CD4-positive, alpha-beta T cell treated with Interleukin-1 beta for 1 hour (primary cell): ENCODE results near the gene FIGNL2.
"Not testable (repeated sequence)": the region's sequence is repeated elsewhere in the genome, so short reads cannot be mapped to it uniquely, and the experiment has no call there.

ENCODE experiments used
- DNase-seq, 2 donors: peaks; one replicate each; pipeline ENCODE4 v3.0.0-alpha.2; 2020 to 2022

Gene FIGNL2

DNA sequence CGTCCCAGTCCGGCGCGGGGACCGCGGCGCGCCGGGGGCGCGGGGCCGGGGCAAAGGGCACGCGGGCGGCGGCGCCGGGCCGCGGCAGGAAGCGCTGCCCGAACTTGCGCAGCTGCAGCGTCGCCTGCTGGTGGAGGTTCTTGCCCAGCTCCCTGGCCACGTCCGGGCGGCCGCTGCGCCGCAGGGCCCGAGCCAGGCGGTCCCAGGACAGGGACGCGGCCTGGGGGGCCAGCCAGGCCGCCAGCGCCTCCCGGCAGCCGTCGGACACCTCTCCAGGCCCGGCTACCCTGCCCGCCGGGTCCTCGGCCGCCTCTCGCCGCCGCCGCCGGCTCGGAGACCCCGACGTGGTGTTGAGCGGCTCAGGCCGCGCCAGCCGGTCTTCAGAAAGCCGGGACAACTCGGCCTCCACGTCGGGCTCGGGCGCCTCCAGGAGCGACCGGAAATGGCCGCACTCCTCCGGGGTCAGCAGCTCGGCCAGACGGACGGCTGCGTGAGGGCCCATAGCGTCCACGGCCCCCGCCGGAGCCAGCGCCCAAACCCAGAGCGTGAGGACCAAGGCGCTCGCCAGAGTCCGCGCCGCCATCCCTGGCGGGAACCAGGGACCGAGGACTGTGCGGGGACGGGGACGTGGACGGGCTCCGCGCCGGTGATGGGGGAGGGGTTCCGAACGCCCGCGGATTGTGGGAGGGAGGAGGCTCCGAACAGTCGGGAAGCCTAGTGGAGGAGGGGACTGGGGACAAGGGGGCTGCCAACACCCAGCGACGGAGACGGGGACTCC, 34.0 kb downstream of the FIGNL2 start:
- DNase-seq = peak; percentile 71 to 75

DNA sequence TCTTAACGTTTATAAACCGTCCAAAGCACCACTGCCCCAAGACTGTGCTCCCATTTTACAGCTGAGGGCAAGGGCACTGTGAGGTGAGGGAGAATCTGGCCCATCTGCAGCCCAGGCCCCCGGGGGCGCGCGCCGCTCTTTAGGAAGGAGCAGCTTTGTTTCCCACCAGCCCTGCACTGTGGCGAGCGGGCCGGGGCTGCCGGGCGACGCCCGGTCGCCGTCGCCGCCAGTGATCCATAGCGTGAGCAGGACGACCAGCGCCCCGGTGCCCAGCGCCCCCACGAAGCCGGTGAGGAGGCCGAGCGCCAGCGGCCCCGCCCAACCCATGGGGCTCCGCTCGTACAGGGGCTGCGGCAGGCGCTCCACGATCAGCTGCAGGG, 34.6 kb downstream of the FIGNL2 start:
- DNase-seq = no peak

DNA sequence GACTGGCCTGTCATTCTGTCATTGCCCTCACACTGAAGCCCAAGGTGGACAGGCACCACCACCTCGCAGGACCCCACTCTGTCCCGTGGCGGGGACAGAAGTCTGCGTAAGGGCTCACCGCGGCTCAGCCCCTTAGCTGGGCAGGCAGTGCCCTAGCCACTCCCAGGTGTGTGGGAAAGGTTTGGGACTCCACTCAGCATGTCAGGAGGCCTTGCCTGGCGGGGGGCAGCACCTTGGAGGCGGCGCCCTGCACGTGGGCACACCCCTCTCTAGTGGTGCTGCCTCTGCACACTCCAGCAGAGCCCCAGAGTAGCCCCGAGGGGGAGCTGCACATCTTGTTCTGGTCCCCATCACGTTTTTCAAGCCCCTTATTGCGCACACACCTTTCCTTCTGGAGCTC, 35.6 kb downstream of the FIGNL2 start:
- no peak for DNase-seq

DNA sequence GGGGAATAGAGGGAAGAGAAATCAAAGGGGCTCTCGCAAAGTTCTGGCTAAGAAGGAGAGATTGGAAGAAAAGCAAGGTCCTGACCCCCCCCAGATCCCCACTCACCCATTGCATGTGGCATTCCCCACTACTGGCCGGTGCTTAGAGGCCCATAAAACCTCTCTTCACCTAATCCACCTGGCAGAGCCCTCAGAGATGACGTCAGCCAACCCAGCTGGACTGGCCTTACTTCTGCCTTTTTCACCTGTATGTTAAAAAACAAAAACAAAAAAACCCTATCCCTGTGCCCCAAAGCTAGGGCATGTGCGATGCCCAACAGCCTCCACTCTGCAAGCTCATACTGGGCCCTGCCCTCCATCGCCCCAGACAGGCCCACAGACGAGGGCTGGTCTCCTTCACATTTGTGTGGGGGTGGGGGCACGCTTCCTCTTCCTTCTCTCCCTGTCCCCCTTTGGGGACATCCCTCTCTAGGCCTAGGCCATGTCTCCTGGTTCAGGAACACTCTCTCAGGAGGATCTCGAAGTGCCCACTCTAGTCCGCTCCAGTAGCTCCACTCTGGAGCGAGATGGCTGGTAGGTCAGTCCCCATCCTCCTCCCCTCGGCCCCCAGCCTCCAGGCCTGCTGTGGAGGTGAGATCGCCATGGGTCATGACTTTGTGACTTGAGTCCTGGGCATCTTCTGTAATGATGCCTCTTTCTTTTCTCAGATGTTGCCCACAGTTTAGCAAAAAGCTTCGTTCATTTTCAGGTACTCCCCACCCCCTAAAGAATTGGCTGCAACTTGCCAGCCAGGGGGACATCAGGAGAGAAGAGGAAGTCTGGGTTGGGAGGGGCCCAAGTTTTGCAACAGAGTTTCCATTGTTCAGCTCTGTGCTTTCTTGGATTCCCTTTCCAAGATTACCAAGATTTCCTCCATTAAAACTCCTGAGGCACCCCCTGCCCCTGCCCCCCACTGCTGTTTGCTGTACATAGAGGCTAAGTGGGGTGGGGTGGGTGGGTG, 37.0 kb downstream of the FIGNL2 start:
- DNase-seq = no peak

DNA sequence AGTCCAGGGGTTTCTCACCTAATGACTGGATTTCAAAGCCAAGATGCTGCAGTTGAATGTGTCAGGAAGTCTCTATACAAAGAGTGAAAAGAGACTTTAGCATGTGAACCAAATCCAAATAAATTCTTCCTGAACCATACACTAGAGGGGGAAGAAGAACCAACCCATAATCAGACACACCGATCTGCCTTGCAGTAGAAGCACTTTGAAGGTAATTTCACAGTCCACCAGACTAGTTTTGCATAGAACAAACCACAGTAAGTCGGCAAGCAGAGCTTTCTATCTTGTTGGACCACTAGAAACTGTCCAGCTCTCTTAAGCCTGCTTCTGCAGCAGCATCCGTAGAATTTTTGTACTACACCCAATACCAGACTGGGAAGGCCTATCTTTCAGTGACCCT, 39.3 kb downstream of the FIGNL2 start:
- DNase-seq = no peak

DNA sequence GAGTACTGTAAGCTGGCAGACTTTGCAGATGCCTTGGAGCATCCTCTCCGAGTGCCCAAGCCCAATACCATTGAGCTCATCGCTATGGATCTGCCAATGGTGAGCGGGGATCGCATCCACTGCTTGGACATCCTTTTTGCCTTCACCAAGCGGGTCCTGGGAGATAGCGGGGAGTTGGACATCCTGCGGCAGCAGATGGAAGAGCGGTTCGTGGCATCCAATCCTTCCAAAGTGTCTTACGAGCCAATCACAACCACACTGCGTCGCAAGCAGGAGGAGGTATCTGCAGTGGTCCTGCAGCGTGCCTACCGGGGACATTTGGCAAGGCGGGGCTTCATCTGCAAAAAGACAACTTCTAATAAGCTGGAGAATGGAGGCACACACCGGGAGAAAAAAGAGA, 41.6 kb downstream of the FIGNL2 start:
- no peak for DNase-seq

DNA sequence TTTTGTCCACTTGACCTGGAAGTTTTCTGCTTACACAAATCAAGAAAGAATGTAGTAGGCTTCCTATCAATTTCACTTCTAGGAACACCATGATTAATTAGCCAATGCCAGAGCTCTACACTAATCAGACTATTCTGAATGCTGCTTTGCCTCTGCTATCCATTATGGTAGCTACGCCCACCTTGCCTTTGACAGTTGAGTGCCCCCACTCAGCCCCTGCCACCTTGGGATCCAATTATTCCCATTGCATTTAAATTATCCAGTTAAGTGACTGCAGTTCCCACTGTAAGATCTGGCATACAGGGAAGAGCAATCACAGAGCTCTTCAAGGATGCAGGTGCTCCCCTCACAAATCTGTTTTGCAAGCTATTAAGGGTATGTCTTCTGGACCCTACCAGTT, 47.5 kb downstream of the FIGNL2 start:
- DNase-seq = no peak

DNA sequence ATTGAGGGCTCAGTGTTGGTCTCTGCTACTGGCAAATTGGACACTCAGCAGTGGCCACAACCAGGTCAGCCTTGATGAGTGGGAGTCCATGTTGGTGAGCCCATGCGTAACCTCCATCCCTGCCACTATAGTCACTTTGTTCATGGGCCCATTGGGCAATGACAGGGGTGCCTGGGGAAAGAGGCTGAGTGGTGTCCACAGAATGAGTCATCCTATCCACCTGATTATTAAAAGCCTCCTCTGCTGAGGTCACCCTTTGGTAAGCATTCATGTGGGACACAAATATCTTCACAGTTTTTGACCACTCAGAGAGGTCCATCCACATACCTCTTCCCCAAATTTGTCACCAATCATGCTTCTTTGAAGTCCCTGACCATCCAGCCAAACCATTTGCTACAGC, 50.0 kb downstream of the FIGNL2 start:
- DNase-seq = no peak

DNA sequence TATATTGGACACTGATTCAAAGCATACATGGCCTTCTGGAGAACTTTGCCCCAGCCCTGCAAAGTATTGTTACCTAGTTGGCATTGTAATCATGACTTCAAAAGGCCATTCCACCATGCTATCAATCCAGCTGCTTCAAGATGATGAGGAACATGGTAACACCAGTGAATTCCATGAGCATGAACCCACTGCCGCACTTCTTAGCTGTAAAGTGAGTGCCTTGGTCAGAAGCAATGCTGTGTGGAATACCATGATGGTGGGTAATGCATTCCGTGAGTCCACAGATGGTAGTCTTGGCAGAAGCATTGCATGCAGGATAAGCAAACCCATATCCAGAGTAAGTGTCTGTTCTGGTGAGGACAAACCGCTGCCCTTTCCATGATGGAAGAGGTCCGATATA, 50.5 kb downstream of the FIGNL2 start:
- not testable (repeated sequence) for DNase-seq

DNA sequence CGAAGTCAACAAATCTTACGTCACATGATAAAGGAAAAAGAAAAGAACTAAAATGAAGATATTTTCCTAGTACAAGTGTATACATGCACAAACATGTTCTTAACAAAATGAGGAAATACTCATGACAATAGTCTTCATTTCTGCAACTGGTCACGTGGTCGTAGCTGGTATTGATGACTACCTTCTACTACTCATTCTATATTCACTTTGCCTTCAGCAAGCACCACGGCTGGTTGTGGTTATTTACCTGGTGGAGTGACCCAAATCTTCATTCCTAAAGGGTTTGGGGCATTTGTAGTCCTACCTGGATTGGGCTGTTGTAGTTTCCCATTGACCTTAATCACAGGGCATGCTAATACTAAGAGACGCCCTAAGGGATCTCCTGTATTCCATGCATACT, 51.2 kb downstream of the FIGNL2 start:
- DNase-seq = no peak

DNA sequence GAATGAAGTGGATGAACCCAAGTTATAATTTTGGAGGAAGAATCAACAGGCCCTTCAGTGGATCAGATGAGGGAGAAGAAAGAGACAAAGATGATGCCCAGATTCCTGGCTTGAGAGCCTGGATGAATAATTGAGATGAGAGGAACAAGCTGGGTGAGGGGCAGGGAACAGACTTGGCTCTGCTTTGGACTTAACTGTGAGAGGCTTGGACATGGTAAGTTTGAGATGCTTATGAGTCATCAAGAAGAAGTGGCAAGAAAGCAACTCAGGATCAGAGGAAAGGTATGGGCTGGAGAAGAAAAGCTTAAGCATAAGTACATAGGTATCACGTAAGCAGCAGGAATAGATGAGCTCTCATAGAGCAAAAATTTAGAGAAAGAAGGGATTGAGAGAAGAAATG, 55.3 kb downstream of the FIGNL2 start:
- no peak for DNase-seq

DNA sequence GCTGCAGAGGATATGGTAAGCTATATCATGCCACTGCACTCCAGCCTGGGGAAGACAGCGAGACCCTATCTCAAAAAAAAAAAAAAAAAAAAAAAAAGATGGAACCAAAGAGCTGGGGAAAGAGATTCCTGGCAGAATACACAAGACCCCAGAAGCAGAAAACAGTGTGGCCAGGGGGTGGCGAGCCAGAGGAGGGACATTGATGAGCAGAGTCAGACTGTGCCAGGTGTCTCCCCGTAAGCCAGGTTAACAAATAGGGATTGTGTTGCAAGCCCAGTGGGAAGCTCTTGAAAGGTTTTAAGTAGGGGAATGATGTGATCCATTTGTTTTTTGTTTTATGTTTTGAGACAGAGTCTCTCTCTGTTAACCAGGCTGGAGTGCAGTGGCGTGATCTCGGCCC, 56.1 kb downstream of the FIGNL2 start:
- no peak for DNase-seq

DNA sequence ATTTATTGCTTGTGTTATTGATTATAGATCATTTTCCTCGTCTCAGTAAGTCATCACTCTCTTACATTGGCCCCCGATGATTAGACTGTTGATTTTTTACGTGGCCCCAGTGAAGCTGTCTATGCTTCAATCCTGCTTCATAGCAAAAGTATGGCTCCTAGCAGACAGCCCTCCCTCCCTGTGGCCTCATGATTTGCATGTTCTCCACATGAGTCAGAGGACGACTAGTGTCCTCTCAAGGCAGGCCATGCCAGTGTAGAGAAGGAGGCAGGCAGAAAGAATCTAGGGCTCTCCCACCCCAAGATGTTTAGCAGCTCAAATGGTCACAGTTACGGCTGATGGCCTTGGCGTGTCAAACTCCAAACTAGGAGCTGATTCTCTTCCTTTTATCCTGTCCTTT, 59.6 kb downstream of the FIGNL2 start:
- DNase-seq = no peak

DNA sequence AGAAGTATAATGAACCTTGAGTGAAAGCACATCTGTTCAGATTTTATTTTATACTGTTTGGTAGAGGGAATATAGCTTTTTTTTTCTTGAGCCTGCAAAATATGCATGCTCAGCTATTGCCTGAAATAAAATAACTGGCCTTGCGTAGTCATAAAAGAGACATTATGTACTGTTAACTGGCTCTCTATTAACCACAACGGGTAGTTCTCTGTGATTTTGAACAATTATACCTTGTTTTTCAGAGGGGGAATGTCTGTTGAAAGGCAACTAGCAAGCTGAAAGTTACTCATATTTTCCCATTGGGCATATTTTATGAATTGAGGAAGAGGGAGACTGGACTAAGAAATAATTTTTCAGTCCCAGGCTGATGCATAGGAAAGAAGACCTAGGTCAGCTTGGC, 62.6 kb downstream of the FIGNL2 start:
- DNase-seq = no peak

DNA sequence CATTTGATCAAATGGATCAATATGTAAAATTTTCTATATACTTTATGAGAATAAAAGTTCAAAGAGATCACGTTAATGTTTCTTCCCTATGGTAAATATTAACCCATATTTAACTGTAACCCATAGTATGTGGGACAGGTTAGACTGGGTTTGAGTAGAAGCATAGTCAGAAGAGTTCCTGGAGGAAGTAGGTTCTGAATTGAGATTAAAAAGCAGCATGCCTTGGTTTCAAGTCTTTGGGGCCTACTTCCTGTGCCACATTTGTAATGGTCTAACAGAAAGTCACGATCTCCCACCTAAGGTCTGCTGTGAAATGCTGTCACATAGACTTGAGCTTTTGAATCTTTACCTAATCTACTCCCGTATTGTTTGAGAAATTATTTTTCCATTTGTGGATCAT, 63.8 kb downstream of the FIGNL2 start:
- DNase-seq = no peak

DNA sequence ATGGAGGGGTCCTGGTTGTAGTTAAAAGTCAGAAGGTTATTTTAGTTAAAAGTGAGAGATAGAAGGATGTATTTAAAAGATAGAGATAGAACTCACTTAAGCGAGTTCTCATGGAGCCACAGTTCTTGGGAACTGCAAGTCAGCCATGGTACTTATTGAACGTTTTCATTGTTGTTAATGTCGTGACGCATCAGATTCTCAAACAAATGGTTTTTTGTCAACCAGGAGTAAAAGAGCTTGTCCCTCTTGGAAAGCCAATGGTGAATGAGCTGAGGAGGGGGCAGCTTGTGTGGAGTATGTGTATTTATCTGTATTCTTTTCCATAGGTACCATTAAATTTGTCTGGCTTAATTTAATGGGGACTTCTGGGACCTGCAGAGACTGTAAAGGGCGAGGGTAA, 68.6 kb downstream of the FIGNL2 start:
- no peak for DNase-seq

DNA sequence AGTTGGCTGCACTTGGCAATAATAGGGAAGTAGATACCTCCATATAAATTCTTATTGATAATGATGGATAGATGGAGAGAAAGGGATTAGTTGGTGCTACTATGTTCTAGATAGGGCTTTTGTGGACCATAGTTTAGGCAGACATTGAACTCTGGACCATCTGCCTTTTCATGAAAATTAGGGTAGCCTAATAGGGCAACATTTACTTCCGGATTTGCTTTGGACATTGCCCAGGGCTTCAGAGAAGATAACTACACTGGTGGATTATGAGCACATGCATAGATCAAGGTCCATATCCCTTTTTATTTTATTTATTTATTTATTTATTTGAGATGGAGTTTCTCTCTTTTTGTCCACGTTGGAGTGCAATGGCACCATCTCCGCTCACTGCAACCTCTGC, 70.5 kb downstream of the FIGNL2 start:
- DNase-seq = no peak

DNA sequence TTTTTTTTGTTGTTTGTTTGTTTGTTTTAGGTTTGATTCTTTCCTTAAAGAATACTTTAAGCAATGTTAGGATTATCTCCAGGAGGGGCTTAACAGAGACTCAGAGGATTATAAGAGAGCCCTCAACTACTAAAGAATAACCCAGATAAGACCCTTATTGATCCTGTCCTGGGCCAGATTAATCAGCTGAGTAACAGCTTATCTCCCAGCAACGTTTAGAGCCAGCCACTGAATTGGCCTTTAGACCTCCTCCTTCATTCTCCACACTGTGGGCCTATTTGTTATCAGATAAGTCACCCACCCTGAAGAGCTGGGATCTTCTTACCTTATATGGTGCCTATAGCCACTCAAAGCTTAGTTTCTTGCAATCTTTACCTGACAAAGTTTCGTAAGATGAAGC, 71.1 kb downstream of the FIGNL2 start:
- DNase-seq = no peak

DNA sequence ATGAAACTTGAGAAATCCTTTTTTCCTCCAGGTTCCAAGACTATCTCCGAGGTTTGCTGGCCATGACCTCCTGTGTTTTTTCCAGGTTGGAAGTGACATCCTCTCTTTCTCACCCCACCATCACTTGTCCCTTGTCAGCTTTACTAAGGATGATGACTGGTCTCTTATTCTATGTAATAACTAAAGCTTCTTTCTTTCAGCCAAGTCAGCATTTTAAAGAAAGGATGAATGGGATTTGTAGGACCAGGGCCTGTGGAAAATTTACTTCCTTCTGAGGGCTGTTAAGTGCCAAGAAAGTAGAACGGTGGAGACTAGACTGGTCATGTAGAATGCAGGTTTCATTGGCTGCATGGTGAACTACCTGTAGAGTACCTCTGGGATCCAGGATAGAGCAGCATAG, 73.6 kb downstream of the FIGNL2 start:
- no peak for DNase-seq

DNA sequence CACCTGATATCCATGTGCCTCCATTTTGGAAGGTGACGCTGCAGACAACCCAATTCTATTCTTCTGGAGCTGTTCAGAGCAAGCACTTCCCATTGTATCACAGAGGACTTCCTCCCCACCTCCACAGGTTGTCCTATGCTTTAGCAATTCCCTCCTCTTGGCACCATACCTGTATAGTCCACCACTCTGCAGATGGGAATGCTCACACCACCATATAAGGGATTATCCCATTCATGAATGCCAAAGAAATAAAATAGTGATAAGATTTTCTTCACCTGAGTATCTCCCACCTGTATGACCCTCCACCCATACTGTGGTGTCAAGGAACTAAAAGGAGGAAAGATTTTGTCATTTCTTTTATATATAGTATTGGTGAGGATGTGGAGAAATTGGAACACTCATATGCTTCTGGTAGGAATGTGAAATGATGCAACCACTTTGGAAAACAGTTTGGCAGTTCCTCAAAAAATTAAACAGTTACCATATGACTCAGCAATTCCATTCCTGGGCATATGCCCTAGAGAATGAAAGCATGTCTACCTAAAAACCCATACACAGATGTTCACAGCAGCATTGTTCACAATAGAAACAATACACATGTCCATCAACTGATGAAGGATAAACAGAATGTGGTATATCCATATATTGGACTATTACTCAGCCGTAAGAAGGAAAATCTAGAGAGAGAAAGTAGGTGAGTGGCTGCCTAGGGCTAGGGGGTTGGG, 75.2 kb downstream of the FIGNL2 start:
- no peak for DNase-seq

DNA sequence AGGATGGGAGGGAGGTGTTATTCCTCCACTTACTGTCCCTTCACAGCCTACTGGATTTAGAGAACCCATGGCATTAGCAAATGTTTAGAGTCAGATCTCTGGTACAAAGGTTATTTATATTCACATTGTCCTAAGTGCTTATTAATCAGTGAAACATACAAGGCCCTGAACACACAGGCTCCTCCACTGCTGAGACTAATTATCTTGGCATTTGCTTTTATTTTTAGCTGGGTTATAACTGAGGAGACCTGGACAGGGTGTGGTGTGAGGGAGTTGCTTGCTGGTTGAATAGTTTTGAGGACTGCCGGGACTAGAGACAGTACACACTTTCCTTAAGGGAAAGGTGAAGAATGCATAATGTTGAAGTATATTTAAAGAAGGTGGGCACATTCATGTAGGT, 77.5 kb downstream of the FIGNL2 start:
- DNase-seq = no peak
